Inferior parietal cortex (tissue), 1 donor: ENCODE results near the gene ITGAL.
"Not testable (repeated sequence)": the region's sequence is repeated elsewhere in the genome, so short reads cannot be mapped to it uniquely, and the experiment has no call there.

Source experiments
- DNase-seq: peaks from one replicate; pipeline ENCODE4 v3.0.0-alpha.2; 2016; ENCODE audit errors: extremely low spot score

Gene ITGAL

GRCh38 chr16:30472328-30472942 lies at the start of gene ITGAL:
TSS of gene ITGAL (plus strand) at chr16:30472742. CDS start at chr16:30472838, 96 bp downstream.
- DNase-seq = no peak

GRCh38 chr16:30428055-30428454 lies 44.5 kb upstream of the ITGAL start:
- no peak for DNase-seq

GRCh38 chr16:30429418-30429677 lies 43.2 kb upstream of the ITGAL start:
- no peak for DNase-seq

DNA sequence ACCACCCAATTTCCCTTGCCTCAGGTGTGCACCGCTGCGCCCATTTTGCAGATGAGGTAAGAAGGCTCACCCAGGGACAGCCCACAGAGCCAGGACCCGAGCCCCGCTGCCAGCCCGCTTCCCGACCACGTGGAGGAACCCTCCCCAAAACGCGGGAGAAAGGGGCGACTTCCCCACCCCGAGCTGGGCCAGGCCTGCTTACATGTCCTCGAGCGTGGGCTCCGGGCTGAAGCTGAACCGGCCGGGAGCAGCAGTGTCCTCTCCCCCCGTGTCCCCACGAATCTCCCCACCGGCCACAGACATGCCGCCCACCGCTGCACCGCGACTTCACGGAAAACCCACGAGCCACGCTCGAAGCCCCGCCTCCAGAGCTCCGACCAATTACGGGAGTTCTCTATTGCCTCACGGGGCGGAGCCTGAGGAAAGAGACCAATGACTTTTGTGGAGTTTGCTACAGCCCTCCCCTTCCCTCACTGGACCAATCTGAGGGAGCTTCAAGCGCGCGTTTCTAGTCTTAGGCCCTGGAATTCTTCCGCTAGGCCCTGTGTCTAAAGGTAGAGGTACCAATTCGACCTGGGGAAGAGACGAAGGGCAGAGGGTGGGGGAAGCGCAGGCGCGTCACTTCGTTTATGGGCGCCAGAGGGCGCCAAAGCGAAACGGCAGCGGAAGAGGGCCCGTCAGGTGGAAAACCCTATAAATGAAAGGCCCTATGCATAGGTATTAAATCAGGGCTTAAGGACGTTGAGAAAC lies 42.7 kb upstream of the ITGAL start, which contains the start of gene DCTPP1:
Gene DCTPP1 (minus strand): TSS at position 353 of the 750 bp plus-strand sequence. CDS start 50 bp downstream, at position 303.
- DNase-seq = peak; percentile 98

DNA sequence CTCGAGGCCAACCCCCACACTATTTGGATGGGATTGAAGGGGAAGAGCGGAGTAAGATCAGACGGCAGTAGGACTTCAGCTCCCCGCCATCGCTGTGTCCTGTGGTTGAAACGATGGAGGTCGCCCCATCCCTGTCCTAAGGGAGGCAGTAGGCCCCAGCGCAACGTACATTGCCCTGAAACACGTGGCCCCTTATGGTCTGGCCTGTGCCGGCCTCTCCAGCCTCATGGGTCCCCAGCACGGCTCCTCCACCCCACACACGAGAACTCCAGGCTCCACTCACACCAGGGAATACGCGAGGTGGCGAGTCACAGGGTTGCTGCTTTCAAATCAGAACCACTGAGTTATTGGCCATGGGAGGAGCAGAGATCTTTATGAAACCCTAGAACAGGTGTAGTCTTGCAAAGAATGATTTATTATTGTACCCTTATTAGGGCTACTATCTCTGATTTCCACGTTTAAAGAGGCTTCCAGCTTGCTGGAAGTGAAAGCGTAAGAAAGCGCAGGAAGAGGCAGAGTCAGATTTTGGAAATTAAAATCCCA lies 42.0 kb upstream of the ITGAL start:
- DNase-seq = no peak

GRCh38 chr16:30434852-30435251 lies 37.7 kb upstream of the ITGAL start:
- no peak for DNase-seq

- DNase-seq = no peak
These were observed 35.0 kb upstream of the ITGAL start for GRCh38 chr16:30437511-30438046.

DNA sequence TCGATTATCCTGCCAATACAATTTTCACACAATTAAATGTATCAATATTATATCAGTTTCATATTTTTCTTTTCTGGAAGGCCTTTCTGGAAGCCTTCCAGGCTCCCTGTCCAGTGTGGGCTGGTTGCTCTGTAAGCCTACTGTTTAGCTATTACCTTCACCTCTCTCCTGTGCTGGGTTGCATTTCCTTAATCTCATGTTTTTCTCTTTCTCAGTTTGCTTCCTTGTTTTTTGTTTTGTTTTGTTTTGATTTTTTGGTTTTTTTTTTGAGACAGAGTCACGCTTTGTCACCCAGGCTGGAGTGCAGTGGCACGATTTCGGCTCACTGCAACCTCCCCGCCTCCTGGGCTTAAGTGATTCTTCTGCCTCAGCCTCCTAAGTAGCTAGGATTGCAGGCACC lies 33.7 kb upstream of the ITGAL start:
- no peak for DNase-seq

- DNase-seq = no peak
These were observed 32.7 kb upstream of the ITGAL start for GRCh38 chr16:30439720-30440348.

- no peak for DNase-seq
These were observed 28.9 kb upstream of the ITGAL start for GRCh38 chr16:30443631-30444030.

GRCh38 chr16:30444231-30445148 lies 28.1 kb upstream of the ITGAL start:
- DNase-seq = no peak

GRCh38 chr16:30445149-30445407 lies 27.5 kb upstream of the ITGAL start:
- DNase-seq = no peak

- DNase-seq = peak; percentile 98
These were observed 26.9 kb upstream of the ITGAL start, which contains the start of gene SEPHS2 for GRCh38 chr16:30445408-30446202. TSS of gene SEPHS2 (minus strand) at chr16:30445874. CDS start at chr16:30445727, 147 bp downstream.

- DNase-seq = no peak
These were observed 26.3 kb upstream of the ITGAL start for GRCh38 chr16:30446203-30446595.

DNA sequence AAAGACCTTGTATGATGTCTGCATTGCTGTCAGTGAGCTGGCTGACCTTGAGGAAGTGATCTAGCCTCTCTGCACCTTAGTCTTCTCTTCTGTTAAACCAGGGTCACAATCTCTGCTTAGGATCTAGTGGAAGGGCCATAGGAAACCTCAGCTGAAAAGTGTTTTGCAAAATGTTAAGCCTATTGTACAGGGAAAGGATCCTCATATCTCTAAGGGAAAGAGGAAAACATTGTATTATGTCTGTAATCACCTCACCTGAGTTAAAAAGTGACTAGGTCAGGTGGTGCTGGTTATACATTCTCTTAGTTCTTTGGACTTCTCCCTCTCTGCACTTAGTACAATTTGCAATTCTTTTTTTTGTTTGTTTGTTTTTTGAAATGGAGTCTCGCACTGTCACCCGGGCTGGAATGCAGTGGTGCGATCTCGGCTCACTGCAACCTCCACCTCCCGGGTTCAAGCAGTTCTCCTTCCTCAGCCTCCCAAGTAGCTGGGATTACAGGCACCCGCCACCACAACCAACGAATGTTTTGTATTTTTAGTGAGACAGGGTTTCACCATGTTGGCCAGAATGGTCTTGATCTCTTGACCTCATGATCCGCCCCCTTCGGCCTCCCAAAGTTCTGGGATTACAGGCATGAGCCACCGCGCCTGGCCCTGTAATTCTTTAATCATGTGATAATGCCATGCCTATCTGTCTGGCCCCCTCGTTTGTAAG lies 24.9 kb upstream of the ITGAL start:
- no peak for DNase-seq

- no peak for DNase-seq
These were observed 23.5 kb upstream of the ITGAL start for GRCh38 chr16:30449116-30449435.

- not testable (repeated sequence) for DNase-seq
These were observed 19.6 kb upstream of the ITGAL start for GRCh38 chr16:30452709-30453580.

GRCh38 chr16:30456302-30456701 lies 16.2 kb upstream of the ITGAL start:
- no peak for DNase-seq

- no peak for DNase-seq
These were observed 15.3 kb upstream of the ITGAL start for GRCh38 chr16:30457256-30457655.
